Measurements from ENCODE around the gene HNRNPK.

Gene HNRNPK

DNA sequence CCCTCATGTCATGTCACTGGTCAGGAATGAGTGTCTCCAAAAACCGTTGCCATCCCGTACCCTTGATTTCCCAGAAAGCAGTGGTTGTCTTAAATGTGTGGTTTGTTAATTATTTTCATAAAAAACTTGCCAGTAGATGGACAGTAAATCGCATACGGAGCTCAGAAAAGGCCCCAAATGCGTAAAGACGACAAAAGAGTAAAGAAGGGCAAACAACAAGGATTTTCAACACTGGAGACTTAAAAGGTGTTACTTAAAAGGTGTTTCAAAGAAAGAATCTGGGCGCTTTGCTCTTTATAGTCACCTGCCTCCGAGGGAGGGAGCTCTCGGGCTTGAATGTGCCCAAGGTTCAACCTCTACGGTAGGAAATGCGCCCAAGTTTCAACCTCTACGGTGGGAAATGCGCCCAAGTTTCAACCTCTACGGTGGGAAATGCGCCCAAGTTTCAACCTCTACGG, 59.5 kb downstream of the HNRNPK start:
- H3K4me3 ChIP-seq (ENCODE audit: low read depth, low read length), result peak overlapping the region; percentile 50
- TF ChIP-seq, protein P1, sequence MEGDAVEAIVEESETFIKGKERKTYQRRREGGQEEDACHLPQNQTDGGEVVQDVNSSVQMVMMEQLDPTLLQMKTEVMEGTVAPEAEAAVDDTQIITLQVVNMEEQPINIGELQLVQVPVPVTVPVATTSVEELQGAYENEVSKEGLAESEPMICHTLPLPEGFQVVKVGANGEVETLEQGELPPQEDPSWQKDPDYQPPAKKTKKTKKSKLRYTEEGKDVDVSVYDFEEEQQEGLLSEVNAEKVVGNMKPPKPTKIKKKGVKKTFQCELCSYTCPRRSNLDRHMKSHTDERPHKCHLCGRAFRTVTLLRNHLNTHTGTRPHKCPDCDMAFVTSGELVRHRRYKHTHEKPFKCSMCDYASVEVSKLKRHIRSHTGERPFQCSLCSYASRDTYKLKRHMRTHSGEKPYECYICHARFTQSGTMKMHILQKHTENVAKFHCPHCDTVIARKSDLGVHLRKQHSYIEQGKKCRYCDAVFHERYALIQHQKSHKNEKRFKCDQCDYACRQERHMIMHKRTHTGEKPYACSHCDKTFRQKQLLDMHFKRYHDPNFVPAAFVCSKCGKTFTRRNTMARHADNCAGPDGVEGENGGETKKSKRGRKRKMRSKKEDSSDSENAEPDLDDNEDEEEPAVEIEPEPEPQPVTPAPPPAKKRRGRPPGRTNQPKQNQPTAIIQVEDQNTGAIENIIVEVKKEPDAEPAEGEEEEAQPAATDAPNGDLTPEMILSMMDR (IDR thresholded peaks at IDR 0.05), result peak; percentile 35
- peak overlapping the region; percentile 48 for H3K4me2 ChIP-seq (ENCODE audit: low read length)
- H3K27me3 ChIP-seq (ENCODE audit: control insufficient read depth, insufficient read depth, low read length), result no peaks in the 10 kb centered on the region
- H3K79me2 ChIP-seq, result no peaks in the 10 kb centered on the region
- H3K27ac ChIP-seq, result peak overlapping the region; percentile 93
- peak overlapping the region; percentile 67 for H3K9ac ChIP-seq
- peak overlapping the region; percentile 84 for H2AFZ ChIP-seq
- no peaks in the 10 kb centered on the region for H3K36me3 ChIP-seq (ENCODE audit: control insufficient read depth, insufficient read depth, low read length)
- H3K9me3 ChIP-seq (ENCODE audit: control insufficient read depth, low read length), result no peaks in the 10 kb centered on the region
- H3K4me1 ChIP-seq, result no peaks in the 10 kb centered on the region

DNA sequence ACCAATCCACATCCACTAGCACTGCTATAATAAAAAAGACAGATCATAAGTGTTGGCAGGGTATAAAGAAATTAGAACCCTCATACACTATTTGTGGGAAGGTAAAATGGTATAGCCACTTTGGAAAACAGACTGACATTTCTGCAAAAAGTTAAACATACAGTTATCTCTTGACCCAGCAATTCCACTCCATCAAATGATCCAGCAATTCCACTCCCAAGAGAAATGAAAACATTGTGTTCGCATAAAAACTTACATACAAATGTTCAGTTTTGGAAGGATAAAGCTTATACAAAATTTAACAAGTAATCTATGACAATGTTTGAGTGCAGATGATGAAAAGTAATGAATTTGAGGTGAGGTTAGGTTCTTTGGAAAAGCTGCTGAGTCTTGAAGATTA, 60.9 kb downstream of the HNRNPK start:
- no peaks in the 10 kb centered on the region for H3K9me3 ChIP-seq (ENCODE audit: control insufficient read depth, low read length)
- H3K36me3 ChIP-seq (ENCODE audit: control insufficient read depth, insufficient read depth, low read length), result no peaks in the 10 kb centered on the region
- H3K27me3 ChIP-seq (ENCODE audit: control insufficient read depth, insufficient read depth, low read length), result no peaks in the 10 kb centered on the region
- H3K4me1 ChIP-seq, result no peaks in the 10 kb centered on the region
- no peak overlapping the region for H3K4me2 ChIP-seq (ENCODE audit: low read length)
- H2AFZ ChIP-seq, result no peak overlapping the region
- no peaks in the 10 kb centered on the region for H3K79me2 ChIP-seq
- no peak overlapping the region for H3K9ac ChIP-seq
- TF ChIP-seq, protein P1 (IDR thresholded peaks at IDR 0.05), result no peak
- no peak overlapping the region for H3K27ac ChIP-seq
- no peak overlapping the region for H3K4me3 ChIP-seq (ENCODE audit: low read depth, low read length)

All from parathyroid adenoma (tissue), 2 donors.